Activated CD4-positive, alpha-beta T cell treated with anti-CD3 and anti-CD28 coated beads, Interleukin-2, amount 10 ng/mL, durations not matched to agents 7 days and 5 days (primary cell): ENCODE data around the gene TAAR9. TPM values are rescaled to one million over a fixed set of nuclear protein-coding genes. Genes with fewer than 3 reads are reported as not detected.

ENCODE experiments used
- CTCF ChIA-PET: fragments of 350-600 bp; sonication (Branson Sonifier 250); formaldehyde crosslinking; loops from one replicate; lab custom pipeline; 2021; ENCODE audit warnings: antibody characterized with exemption; lab: Charles Lee
- POLR2A ChIA-PET: fragments of 350-600 bp; sonication (Branson Sonifier 250); formaldehyde crosslinking; loops from one replicate; lab custom pipeline; 2021; ENCODE audit warnings: antibody characterized with exemption; lab: Charles Lee
- DNase-seq: peaks from one replicate; pipeline ENCODE4 v3.0.0-alpha.2; 2020
- H3K27ac Mint-ChIP-seq: one replicate; pipeline ENCODE4 v1.8.0; 2021; ENCODE audit warnings: mild to moderate bottlenecking, moderate library complexity, mixed read lengths
- H3K27me3 Mint-ChIP-seq: one replicate; pipeline ENCODE4 v1.8.0; 2021; ENCODE audit warnings: mixed read lengths
- H3K36me3 Mint-ChIP-seq: one replicate; pipeline ENCODE4 v1.8.0; 2021; ENCODE audit warnings: low read depth, mixed read lengths
- H3K4me1 Mint-ChIP-seq: one replicate; pipeline ENCODE4 v1.8.0; 2021; ENCODE audit warnings: mixed read lengths
- H3K4me3 Mint-ChIP-seq: one replicate; pipeline ENCODE4 v1.8.0; 2021; ENCODE audit warnings: mild to moderate bottlenecking, moderate library complexity, mixed read lengths
- H3K9me3 Mint-ChIP-seq: one replicate; pipeline ENCODE4 v1.8.0; 2021; ENCODE audit warnings: mixed read lengths
- total RNA-seq, 2 experiments: library from RNA; stranded (reverse); gene quantifications; one replicate each; pipeline ENCODE4 v1.2.3, GENCODE V29; 2021

TAAR9 gene
- total RNA-seq = not detected

GRCh38 chr6:132537977-132538376, at the start of gene TAAR9:
Gene TAAR9 (plus strand): TSS chr6:132538277. CDS start chr6:132538290, 13 bp downstream.
- no peaks in the 10 kb centered on the region for H3K4me1 Mint-ChIP-seq
- ChIA-PET CTCF (no interaction called here), POLR2A (no interaction called here)
- peaks cover 38% of the 10 kb centered on the region for H3K27me3 Mint-ChIP-seq
- no peaks in the 10 kb centered on the region for H3K36me3 Mint-ChIP-seq
- H3K9me3 Mint-ChIP-seq = no peaks in the 10 kb centered on the region
- H3K27ac Mint-ChIP-seq = no peak within 1 kb of the TSS
- DNase-seq = no peak
- no peak within 1 kb of the TSS for H3K4me3 Mint-ChIP-seq

GRCh38 chr6:132489376-132489775, 48.7 kb upstream of the TAAR9 start:
- ChIA-PET POLR2A (no interaction called here), CTCF (interaction anchor here (0.8 to 1.1 kb wide), 3 partner anchors 24 to 209 kb away, joined by 3 to 4 read pairs (median 3); partner anchors contain the start of gene STX7)
- DNase-seq = no peak
- Mint-ChIP-seq H3K9me3 (peaks cover 3% of the 10 kb centered on the region), H3K27ac (no peak overlapping the region), H3K4me1 (peaks cover 12% of the 10 kb centered on the region), H3K36me3 (peaks cover 12% of the 10 kb centered on the region), H3K4me3 (no peak overlapping the region), H3K27me3 (no peaks in the 10 kb centered on the region)

GRCh38 chr6:132490024-132490423, 48.1 kb upstream of the TAAR9 start:
- Mint-ChIP-seq H3K4me3 (no peak overlapping the region), H3K27ac (no peak overlapping the region)
- CTCF ChIA-PET = interaction anchor here (0.8 to 1.1 kb wide), 3 partner anchors 23 to 210 kb away, joined by 3 to 4 read pairs (median 3); partner anchors contain the start of gene STX7

GRCh38 chr6:132490478-132491204, 47.4 kb upstream of the TAAR9 start:
- H3K4me1 Mint-ChIP-seq = peaks cover 24% of the 10 kb centered on the region
- H3K9me3 Mint-ChIP-seq = peaks cover 9% of the 10 kb centered on the region
- no peaks in the 10 kb centered on the region for H3K27me3 Mint-ChIP-seq
- no peak for DNase-seq
- H3K36me3 Mint-ChIP-seq = peaks cover 19% of the 10 kb centered on the region
- CTCF ChIA-PET = interaction anchor here (0.8 kb wide), 1 partner anchor 211 kb away, joined by 3 read pairs; no protein-coding TSS in a partner anchor
- POLR2A ChIA-PET = no interaction called here
- H3K27ac Mint-ChIP-seq = no peak overlapping the region
- no peak overlapping the region for H3K4me3 Mint-ChIP-seq

More at GRCh38 chr6:132490024-132490423, 48.1 kb upstream of the TAAR9 start:
- peaks cover 19% of the 10 kb centered on the region for H3K36me3 Mint-ChIP-seq
- peaks cover 9% of the 10 kb centered on the region for H3K9me3 Mint-ChIP-seq
- peaks cover 18% of the 10 kb centered on the region for H3K4me1 Mint-ChIP-seq
- DNase-seq = no peak
- POLR2A ChIA-PET = no interaction called here
- no peaks in the 10 kb centered on the region for H3K27me3 Mint-ChIP-seq

- Mint-ChIP-seq H3K4me3 (no peak overlapping the region), H3K36me3 (peaks cover 19% of the 10 kb centered on the region), H3K27me3 (no peaks in the 10 kb centered on the region), H3K9me3 (peaks cover 9% of the 10 kb centered on the region), H3K27ac (no peak overlapping the region), H3K4me1 (peaks cover 30% of the 10 kb centered on the region)
- ChIA-PET POLR2A (no interaction called here), CTCF (interaction anchor here (1.4 kb wide), 1 partner anchor 211 kb away, joined by 5 read pairs; no protein-coding TSS in a partner anchor)
- no peak for DNase-seq
Observed at GRCh38 chr6:132491303-132491702, 46.8 kb upstream of the TAAR9 start.

GRCh38 chr6:132491881-132492280, 46.2 kb upstream of the TAAR9 start:
- Mint-ChIP-seq H3K4me3 (no peak overlapping the region), H3K9me3 (peaks cover 9% of the 10 kb centered on the region), H3K4me1 (peaks cover 33% of the 10 kb centered on the region), H3K36me3 (peaks cover 19% of the 10 kb centered on the region), H3K27me3 (no peaks in the 10 kb centered on the region), H3K27ac (no peak overlapping the region)
- POLR2A ChIA-PET = no interaction called here
- CTCF ChIA-PET = interaction anchor here (1.3 to 1.4 kb wide), 2 partner anchors 8 to 212 kb away, joined by 4 to 5 read pairs; no protein-coding TSS in a partner anchor
- DNase-seq = no peak

GRCh38 chr6:132494954-132495353, 43.1 kb upstream of the TAAR9 start:
- ChIA-PET CTCF (no interaction called here), POLR2A (no interaction called here)
- no peak for DNase-seq
- peaks cover 35% of the 10 kb centered on the region for H3K36me3 Mint-ChIP-seq
- H3K27me3 Mint-ChIP-seq = no peaks in the 10 kb centered on the region
- peaks cover 9% of the 10 kb centered on the region for H3K9me3 Mint-ChIP-seq
- no peak overlapping the region for H3K4me3 Mint-ChIP-seq
- peaks cover 31% of the 10 kb centered on the region for H3K4me1 Mint-ChIP-seq
- peak overlapping the region; percentile 16 for H3K27ac Mint-ChIP-seq

GRCh38 chr6:132495604-132496079, 42.4 kb upstream of the TAAR9 start:
- H3K36me3 Mint-ChIP-seq = peaks cover 41% of the 10 kb centered on the region
- H3K4me3 Mint-ChIP-seq = no peak overlapping the region
- H3K27me3 Mint-ChIP-seq = no peaks in the 10 kb centered on the region
- no peak for DNase-seq
- ChIA-PET CTCF (no interaction called here), POLR2A (interaction anchor here (0.6 kb wide), 1 partner anchor 39 kb away, joined by 7 read pairs; no protein-coding TSS in a partner anchor)
- peaks cover 31% of the 10 kb centered on the region for H3K4me1 Mint-ChIP-seq
- H3K27ac Mint-ChIP-seq = peak overlapping the region; percentile 41
- H3K9me3 Mint-ChIP-seq = peaks cover 9% of the 10 kb centered on the region

GRCh38 chr6:132496519-132497180, 41.4 kb upstream of the TAAR9 start:
- no peak for DNase-seq
- H3K4me1 Mint-ChIP-seq = peaks cover 31% of the 10 kb centered on the region
- H3K4me3 Mint-ChIP-seq = no peak overlapping the region
- no peaks in the 10 kb centered on the region for H3K27me3 Mint-ChIP-seq
- H3K36me3 Mint-ChIP-seq = peaks cover 48% of the 10 kb centered on the region
- peaks cover 9% of the 10 kb centered on the region for H3K9me3 Mint-ChIP-seq
- ChIA-PET POLR2A (no interaction called here), CTCF (interaction anchor here (1.0 to 1.3 kb wide), 2 partner anchors 15 to 217 kb away, joined by 3 to 6 read pairs; no protein-coding TSS in a partner anchor)
- H3K27ac Mint-ChIP-seq = no peak overlapping the region

- peaks cover 30% of the 10 kb centered on the region for H3K4me1 Mint-ChIP-seq
- POLR2A ChIA-PET = no interaction called here
- no peaks in the 10 kb centered on the region for H3K27me3 Mint-ChIP-seq
Observed at GRCh38 chr6:132498638-132499037, 39.4 kb upstream of the TAAR9 start.

GRCh38 chr6:132499757-132500156, 38.3 kb upstream of the TAAR9 start:
- no peak overlapping the region for H3K27ac Mint-ChIP-seq
- no peaks in the 10 kb centered on the region for H3K27me3 Mint-ChIP-seq
- ChIA-PET CTCF (interaction anchor here (0.6 kb wide), 1 partner anchor 35 kb away, joined by 3 read pairs; no protein-coding TSS in a partner anchor), POLR2A (no interaction called here)
- DNase-seq = no peak
- no peak overlapping the region for H3K4me3 Mint-ChIP-seq
- H3K36me3 Mint-ChIP-seq = peaks cover 43% of the 10 kb centered on the region
- H3K9me3 Mint-ChIP-seq = peaks cover 2% of the 10 kb centered on the region
- H3K4me1 Mint-ChIP-seq = peaks cover 24% of the 10 kb centered on the region

More at GRCh38 chr6:132498638-132499037, 39.4 kb upstream of the TAAR9 start:
- peaks cover 50% of the 10 kb centered on the region for H3K36me3 Mint-ChIP-seq
- H3K9me3 Mint-ChIP-seq = peaks cover 7% of the 10 kb centered on the region
- CTCF ChIA-PET = no interaction called here
- no peak overlapping the region for H3K27ac Mint-ChIP-seq
- DNase-seq = no peak
- H3K4me3 Mint-ChIP-seq = no peak overlapping the region

- Mint-ChIP-seq H3K4me1 (peaks cover 2% of the 10 kb centered on the region), H3K27me3 (no peaks in the 10 kb centered on the region), H3K27ac (no peak overlapping the region), H3K36me3 (peaks cover 30% of the 10 kb centered on the region), H3K9me3 (no peaks in the 10 kb centered on the region), H3K4me3 (no peak overlapping the region)
- ChIA-PET POLR2A (no interaction called here), CTCF (no interaction called here)
- no peak for DNase-seq
Observed at GRCh38 chr6:132504757-132505156, 33.3 kb upstream of the TAAR9 start.

- POLR2A ChIA-PET = no interaction called here
- Mint-ChIP-seq H3K4me3 (no peak overlapping the region), H3K4me1 (no peaks in the 10 kb centered on the region), H3K27ac (no peak overlapping the region), H3K27me3 (no peaks in the 10 kb centered on the region), H3K9me3 (no peaks in the 10 kb centered on the region), H3K36me3 (peaks cover 26% of the 10 kb centered on the region)
- DNase-seq = no peak
- CTCF ChIA-PET = no interaction called here
Observed at GRCh38 chr6:132505158-132505557, 32.9 kb upstream of the TAAR9 start.
